Type B pancreatic cell (in vitro differentiated cells): Measurements from ENCODE around the gene DGCR8. TPM values are rescaled to one million over a fixed set of nuclear protein-coding genes. Genes with fewer than 3 reads are reported as not detected.

Source experiments
- DNase-seq: peaks from one replicate; pipeline ENCODE4 v3.0.0; 2021; ENCODE audit warnings: mixed read lengths; ENCODE audit not compliant: unreplicated experiment; ENCODE audit errors: extremely low spot score
- H3K27ac Mint-ChIP-seq: 2 replicates; pipeline ENCODE4 v1.8.0; 2021; ENCODE audit warnings: mild to moderate bottlenecking, mixed read lengths
- H3K27me3 Mint-ChIP-seq: 2 replicates; pipeline ENCODE4 v1.8.0; 2021; ENCODE audit warnings: mixed read lengths
- H3K36me3 Mint-ChIP-seq: 2 replicates; pipeline ENCODE4 v1.8.0; 2021; ENCODE audit warnings: mixed read lengths
- H3K4me1 Mint-ChIP-seq: one replicate; pipeline ENCODE4 v1.8.0; 2021; ENCODE audit warnings: mixed read lengths; ENCODE audit not compliant: unreplicated experiment
- H3K4me3 Mint-ChIP-seq: 2 replicates; pipeline ENCODE4 v1.8.0; 2021; ENCODE audit warnings: mild to moderate bottlenecking, mixed read lengths
- H3K9me3 Mint-ChIP-seq: 2 replicates; pipeline ENCODE4 v1.8.0; 2021; ENCODE audit warnings: mixed read lengths
- total RNA-seq: library from RNA; stranded (reverse); gene quantifications from 2 replicates; pipeline ENCODE4 v1.2.1, GENCODE V29; 2021; ENCODE audit warnings: low replicate concordance
- TF ChIP-seq, protein P1 (sequence below): fragments of 200-600 bp; sonication (generic); conservative IDR thresholded peaks from 2 replicates; pipeline ENCODE4 v1.5.0; 2021; ENCODE audit warnings: antibody characterized with exemption, mild to moderate bottlenecking

Gene DGCR8
- total RNA-seq, 1 donor from 2014 or later: 61.3 TPM

GRCh38 chr22:20111045-20111688 is 31.1 kb downstream of the DGCR8 start:
- Mint-ChIP-seq H3K4me3 (no peak overlapping the region), H3K4me1 (no peaks in the 10 kb centered on the region), H3K27ac (peak overlapping the region; percentile 50), H3K27me3 (no peaks in the 10 kb centered on the region), H3K36me3 (peaks cover 10% of the 10 kb centered on the region), H3K9me3 (no peaks in the 10 kb centered on the region)
- no peak for DNase-seq
- TF ChIP-seq, protein P1, sequence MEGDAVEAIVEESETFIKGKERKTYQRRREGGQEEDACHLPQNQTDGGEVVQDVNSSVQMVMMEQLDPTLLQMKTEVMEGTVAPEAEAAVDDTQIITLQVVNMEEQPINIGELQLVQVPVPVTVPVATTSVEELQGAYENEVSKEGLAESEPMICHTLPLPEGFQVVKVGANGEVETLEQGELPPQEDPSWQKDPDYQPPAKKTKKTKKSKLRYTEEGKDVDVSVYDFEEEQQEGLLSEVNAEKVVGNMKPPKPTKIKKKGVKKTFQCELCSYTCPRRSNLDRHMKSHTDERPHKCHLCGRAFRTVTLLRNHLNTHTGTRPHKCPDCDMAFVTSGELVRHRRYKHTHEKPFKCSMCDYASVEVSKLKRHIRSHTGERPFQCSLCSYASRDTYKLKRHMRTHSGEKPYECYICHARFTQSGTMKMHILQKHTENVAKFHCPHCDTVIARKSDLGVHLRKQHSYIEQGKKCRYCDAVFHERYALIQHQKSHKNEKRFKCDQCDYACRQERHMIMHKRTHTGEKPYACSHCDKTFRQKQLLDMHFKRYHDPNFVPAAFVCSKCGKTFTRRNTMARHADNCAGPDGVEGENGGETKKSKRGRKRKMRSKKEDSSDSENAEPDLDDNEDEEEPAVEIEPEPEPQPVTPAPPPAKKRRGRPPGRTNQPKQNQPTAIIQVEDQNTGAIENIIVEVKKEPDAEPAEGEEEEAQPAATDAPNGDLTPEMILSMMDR: peak; percentile 72

DNA sequence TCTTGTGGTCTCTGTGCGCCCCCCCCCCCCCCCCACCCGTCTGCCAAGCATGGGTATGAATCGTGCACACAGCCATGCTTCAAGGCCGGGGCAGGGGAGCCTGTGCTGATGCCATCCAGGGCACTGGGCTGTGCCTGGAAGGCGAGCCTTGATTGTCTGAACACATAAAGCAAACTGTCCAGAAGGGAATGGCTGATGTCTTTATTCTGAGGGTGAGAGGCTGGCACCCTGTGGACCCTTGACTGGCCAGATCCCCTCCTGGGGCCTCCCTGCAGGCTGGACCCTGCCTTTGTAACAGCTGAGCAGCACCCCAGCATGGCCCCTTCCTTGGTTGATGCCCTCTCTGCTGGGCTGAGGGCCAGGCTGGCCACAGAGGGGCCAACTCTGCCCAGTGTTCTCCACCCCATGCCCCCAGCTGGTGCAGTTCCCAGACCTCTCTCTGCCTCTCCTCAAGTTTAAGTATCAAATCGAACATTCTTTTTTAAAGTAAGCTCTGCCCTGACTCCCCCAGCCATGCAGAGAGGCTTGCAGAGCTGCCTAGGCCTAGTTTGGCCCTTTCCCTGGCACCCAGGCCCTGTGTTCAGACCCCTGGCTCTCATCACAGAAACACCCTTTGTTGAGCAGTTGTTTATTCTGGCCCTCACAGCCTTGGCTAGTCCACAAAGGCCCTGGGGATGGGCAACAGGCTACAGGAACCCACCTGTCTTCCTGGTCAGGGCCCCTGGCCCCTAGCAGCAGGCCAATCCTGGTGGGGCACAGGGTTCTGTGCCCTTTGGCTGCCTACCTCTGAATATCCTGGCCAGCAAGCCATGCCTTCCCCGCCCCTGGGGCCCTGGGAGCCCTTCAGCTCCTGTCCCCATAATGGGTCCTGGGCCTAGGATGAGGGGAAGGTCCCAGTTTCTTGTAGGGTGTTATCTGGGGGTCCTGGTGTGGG is 31.9 kb downstream of the DGCR8 start:
- TF ChIP-seq, protein P1: no peak
- H3K4me1 Mint-ChIP-seq: no peaks in the 10 kb centered on the region
- H3K27me3 Mint-ChIP-seq: no peaks in the 10 kb centered on the region
- peaks cover 10% of the 10 kb centered on the region for H3K36me3 Mint-ChIP-seq
- no peaks in the 10 kb centered on the region for H3K9me3 Mint-ChIP-seq
- H3K27ac Mint-ChIP-seq: peak overlapping the region; percentile 73
- no peak for DNase-seq
- no peak overlapping the region for H3K4me3 Mint-ChIP-seq

DNA sequence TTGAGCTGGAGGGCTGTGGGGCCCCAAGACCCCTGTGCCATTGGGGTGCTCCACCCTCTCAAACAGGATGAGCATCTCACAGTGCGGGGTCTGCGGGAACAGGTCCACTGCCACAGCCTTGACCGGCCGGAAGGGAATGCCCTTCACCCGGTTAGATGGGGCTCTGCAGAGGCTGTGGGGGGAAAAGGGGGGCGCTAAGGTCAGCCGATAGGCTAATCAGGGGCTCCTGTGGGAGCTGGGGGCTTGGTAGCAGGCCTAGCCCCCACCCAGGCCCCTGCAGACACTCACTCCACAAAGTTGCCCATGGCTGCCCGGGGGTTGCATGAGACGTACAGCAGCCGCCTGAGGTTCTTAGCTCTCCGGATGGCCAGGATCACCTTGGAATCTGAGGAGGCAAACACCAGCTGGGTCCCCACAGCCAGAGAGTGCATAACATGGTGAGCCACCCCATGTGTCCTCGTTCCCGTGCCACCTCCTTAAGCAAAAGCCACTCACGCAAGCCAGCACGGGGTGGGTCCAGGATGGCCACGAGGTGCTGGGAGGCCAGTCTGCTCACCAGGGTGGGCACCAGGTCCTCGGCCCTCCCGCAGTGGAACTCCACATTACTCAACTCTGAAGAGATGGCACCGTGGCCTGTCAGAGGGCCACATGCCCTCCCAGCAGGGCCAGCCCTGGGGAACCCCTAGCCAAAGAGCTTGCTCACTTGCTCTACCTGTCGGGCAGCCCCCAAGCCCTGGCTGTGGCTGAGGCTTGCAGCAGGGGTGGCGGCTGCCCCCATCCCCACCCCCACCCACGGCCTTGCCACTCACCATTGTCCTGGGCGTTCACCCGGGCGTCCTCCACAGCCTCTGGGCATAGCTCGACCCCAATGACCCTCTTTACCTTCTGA is 32.8 kb downstream of the DGCR8 start:
- no peaks in the 10 kb centered on the region for H3K9me3 Mint-ChIP-seq
- no peak overlapping the region for H3K4me3 Mint-ChIP-seq
- H3K27ac Mint-ChIP-seq: no peak overlapping the region
- H3K36me3 Mint-ChIP-seq: peaks cover 10% of the 10 kb centered on the region
- DNase-seq: no peak
- TF ChIP-seq, protein P1: no peak
- H3K27me3 Mint-ChIP-seq: no peaks in the 10 kb centered on the region
- no peaks in the 10 kb centered on the region for H3K4me1 Mint-ChIP-seq

GRCh38 chr22:20113551-20114310 is 33.7 kb downstream of the DGCR8 start:
- TF ChIP-seq, protein P1: no peak
- Mint-ChIP-seq H3K36me3 (peaks cover 9% of the 10 kb centered on the region), H3K9me3 (no peaks in the 10 kb centered on the region), H3K4me3 (no peak overlapping the region), H3K27ac (peak overlapping the region; percentile 31), H3K27me3 (no peaks in the 10 kb centered on the region), H3K4me1 (peaks cover 3% of the 10 kb centered on the region)
- DNase-seq: no peak
